Left cardiac atrium (tissue), 4 donors: ENCODE results near the gene TAMALIN. TPM values are rescaled to one million over a fixed set of nuclear protein-coding genes. Genes with fewer than 3 reads are reported as not detected.
A peak's percentile ranks its signal among the peaks of the same experiment; 100 is the strongest.
"Not testable (repeated sequence)": the region's sequence is repeated elsewhere in the genome, so short reads cannot be mapped to it uniquely, and the experiment has no call there.

Experiments used
- ATAC-seq, 2 donors: fragments of 200-7000 bp; cut with Tn5 transposase; one replicate each; pipeline ENCODE4 v1.9.1; 2020; ENCODE audit warnings: mild to moderate bottlenecking in 2 of 2, moderate library complexity in 2 of 2
- DNase-seq: peaks from one replicate; pipeline ENCODE4 v3.0.0-alpha.2; 2020
- intact Hi-C, 2 donors: fragments of 100-400 bp; cut with DNase I; formaldehyde crosslinking; loops; one replicate each; pipeline versions ENCODE4 v1.14.1 to v1.15.1; 2022 to 2023
- total RNA-seq, 2 donors: library from RNA; stranded (reverse); fragmentation: NEBNext Ultra II Directional; extraction: Animal tissue kit (Norgen Biotek cat#: 25700); gene quantifications; one replicate each; pipeline ENCODE4 v1.2.1, GENCODE V29; 2021
- donor health status: DM: no; HTN: yes; CAD: no.
- donor health status: DM: no; HTN: yes; CAD: no; lungs with severe emphysema.
- donor health status: DM: yes; HTN: yes; CAD: no.
- donor health status: Dilated cardiomyopathy.

Gene TAMALIN
- total RNA-seq, 2 donors from 2014 or later = 25.3 to 44.0 TPM

- ATAC-seq, DNase-seq, intact Hi-C loops: not testable (repeated sequence)
These were observed 27.4 kb upstream of the TAMALIN start for GRCh38 chr12:51979306-51979705.

DNA sequence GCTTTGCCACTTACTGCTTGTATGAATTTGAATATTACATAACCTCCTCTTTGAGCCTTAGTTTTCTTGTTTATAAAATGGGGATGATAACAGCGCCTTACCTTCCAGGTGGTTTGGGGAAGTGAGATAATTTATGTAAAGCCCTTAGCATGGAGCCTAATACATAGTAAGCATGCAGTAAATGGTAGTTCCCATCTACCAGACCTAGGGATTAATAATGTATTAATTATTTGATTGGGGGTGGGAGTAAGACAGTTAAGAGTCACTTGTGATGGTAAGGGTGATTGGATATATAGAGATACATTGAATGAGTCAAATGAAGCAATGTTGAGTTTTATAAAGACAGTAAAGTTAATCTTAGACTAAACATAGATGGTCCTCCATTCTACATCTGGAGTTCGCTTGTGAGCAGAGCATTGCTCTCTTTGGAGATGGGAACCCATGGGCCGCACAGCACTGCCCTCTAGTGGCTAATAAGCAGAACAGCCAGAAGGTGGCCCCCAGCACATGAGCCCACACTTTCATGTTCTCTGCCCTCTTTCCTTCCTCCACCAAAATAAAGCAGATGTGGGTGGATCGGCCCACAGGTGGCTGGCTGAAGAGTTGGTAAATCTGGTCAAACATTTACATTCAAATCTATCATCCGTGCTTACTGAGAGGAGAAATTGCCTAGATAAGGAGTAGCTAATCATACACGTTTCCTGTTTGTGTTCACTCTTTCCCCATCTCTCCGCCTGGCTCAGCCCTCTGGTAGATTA is 26.5 kb upstream of the TAMALIN start:
- peak; percentile 82 to 93 for ATAC-seq
- intact Hi-C loops = loop anchor here (1.0 to 5.0 kb wide), 2 partner anchors 83 to 85 kb away; no protein-coding TSS in a partner anchor
- DNase-seq = peak; percentile 66

GRCh38 chr12:51980809-51981127 is 26.0 kb upstream of the TAMALIN start:
- DNase-seq (no peak), ATAC-seq (no peak)
- intact Hi-C loops = loop anchor here (1.0 to 5.0 kb wide), 2 partner anchors 83 to 85 kb away; no protein-coding TSS in a partner anchor

DNA sequence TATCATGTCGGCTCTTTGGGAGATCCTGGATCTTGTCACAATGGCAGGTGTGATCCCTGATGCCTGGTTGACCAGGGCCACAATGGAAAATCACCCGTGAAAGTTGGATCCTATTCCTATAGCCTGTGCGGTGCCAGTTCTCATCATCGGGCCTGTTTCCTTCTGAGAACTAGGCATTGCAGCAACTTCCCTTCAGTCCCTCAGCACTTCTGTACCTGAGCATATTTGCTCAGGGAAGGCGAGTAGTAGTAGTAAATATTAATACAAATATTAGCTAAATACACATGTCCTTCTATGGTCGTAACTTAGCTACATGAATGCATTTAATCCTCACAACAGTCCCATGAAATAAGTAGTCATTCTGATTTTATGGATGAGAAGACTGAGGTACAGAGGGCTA is 22.1 kb upstream of the TAMALIN start:
- DNase-seq (no peak), ATAC-seq (no peak)
- intact Hi-C loops = loop anchor here in 1 of 2 donors (5.0 kb wide), 1 partner anchor 87 kb away; no protein-coding TSS in a partner anchor

- intact Hi-C loops = no loop called here
- ATAC-seq (no peak), DNase-seq (no peak)
These were observed 21.5 kb upstream of the TAMALIN start for GRCh38 chr12:51985154-51985835.

DNA sequence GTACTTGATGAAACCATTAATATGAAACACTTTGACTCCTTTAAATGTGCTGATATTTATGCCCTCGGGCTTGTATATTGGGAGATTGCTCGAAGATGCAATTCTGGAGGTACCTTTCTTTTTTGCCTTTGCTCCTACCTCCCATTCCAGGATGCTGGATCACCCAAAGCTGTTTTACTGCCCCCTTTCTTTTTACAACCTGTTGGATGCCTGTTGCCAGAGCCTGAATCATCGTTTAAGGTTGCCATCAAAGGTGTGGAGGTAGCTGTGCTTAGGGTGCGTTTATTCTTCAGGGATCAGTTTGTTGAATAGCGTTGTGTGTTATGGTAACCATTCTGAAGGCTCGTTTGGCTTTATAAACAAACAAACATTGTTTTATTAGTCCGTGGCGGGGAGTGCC is 19.9 kb upstream of the TAMALIN start:
- DNase-seq (no peak), ATAC-seq (no peak)
- intact Hi-C loops = no loop called here

DNA sequence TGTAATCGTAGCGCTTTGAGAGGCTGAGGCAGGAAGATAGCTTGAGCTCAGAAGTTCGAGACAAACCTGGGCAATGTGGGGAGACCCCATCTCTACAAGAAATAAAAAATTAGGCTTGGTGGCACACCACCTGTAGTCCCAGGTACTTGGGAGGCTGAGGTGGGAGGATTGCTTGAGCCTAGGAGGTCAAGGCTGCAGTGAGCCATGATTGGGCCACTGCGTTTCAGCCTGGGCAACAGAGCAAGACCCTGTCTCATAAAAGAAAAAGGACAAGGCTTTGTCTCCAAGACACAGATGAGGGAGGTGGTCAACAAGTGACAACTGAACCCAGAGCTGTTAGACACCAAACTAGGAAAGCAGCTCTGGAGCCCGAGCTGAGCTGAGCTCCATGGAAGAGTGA is 14.5 kb upstream of the TAMALIN start:
- intact Hi-C loops = no loop called here
- ATAC-seq = no peak
- no peak for DNase-seq

DNA sequence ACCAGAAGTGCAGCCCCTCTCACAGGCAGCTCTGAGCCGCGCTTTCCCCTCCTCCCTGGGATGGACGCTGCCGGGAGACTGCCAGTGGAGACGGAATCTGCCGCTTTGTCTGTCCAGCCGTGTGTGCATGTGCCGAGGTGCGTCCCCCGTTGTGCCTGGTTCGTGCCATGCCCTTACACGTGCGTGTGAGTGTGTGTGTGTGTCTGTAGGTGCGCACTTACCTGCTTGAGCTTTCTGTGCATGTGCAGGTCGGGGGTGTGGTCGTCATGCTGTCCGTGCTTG is 12.3 kb upstream of the TAMALIN start:
- no peak for DNase-seq
- no peak for ATAC-seq
- intact Hi-C loops = no loop called here

DNA sequence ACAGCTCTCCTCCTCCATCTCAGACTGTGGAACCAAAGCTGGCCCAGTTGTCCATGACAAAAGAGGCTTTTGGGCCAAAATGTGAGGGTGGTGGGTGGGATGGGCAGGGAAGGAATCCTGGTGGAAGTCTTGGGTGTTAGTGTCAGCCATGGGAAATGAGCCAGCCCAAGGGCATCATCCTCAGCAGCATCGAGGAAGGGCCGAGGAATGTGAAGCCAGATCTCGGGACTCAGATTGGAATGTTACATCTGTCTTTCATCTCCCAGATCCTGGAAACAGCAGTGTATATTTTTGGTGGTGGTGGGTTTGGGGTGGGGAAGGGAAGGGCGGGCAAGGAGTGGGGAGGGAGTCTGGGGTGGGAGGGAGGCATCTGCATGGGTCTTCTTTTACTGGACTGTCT is 11.8 kb upstream of the TAMALIN start:
- DNase-seq = no peak

GRCh38 chr12:51997136-51997535 is 9.6 kb upstream of the TAMALIN start:
- intact Hi-C loops = no loop called here
- DNase-seq (no peak), ATAC-seq (no peak)

More for the DNA sequence above, 11.8 kb upstream of the TAMALIN start:
- intact Hi-C loops = no loop called here
- no peak for ATAC-seq

GRCh38 chr12:52003016-52003550 is 3.7 kb upstream of the TAMALIN start:
- intact Hi-C loops = loop anchor here in 1 of 2 donors (5.0 to 10.0 kb wide), 2 partner anchors 79 to 122 kb away; no protein-coding TSS in a partner anchor
- no peak for DNase-seq
- no peak for ATAC-seq

GRCh38 chr12:52003591-52003990 is 3.2 kb upstream of the TAMALIN start:
- no peak for DNase-seq
- intact Hi-C loops = loop anchor here in 1 of 2 donors (5.0 to 10.0 kb wide), 2 partner anchors 79 to 121 kb away; no protein-coding TSS in a partner anchor
- ATAC-seq = no peak

DNA sequence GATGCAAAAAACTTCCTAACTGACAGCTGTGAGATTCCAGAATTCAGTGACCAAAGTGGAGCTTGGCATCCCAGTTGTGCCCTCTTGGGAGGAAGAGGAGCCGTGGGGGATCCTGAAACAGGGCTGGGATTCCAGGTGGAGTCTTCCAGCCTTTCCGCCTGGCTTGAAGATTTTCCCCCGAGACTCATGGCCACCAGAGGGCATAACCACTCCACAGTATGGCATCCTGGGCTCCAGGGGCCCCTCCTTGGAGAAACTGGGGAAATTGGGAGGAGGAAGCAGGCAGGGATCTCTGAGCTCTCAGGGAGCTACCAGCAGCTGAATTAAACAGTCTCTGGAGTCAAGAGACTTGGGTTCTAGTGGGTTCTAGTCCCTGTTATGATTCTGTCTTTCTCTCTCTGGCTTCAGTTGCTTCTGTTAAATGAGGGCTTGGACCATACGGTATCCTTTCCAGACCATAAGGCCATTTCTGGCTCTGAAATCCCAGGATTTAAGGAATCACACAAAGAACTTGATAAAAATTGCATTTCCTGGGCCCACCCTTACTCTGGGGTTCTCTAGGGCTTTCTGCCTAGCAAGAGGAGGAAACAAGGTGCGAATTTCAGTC is 2.6 kb upstream of the TAMALIN start:
- intact Hi-C loops = loop anchor here in 1 of 2 donors (5.0 to 10.0 kb wide), 2 partner anchors 78 to 121 kb away; no protein-coding TSS in a partner anchor
- DNase-seq = peak; percentile 68
- ATAC-seq = peak in 1 of 2 donors; percentile 3

GRCh38 chr12:52005218-52005902 is 1.4 kb upstream of the TAMALIN start:
- DNase-seq (no peak), ATAC-seq (no peak)
- intact Hi-C loops = loop anchor here in 1 of 2 donors (10.0 kb wide), 1 partner anchor 119 kb away; no protein-coding TSS in a partner anchor

DNA sequence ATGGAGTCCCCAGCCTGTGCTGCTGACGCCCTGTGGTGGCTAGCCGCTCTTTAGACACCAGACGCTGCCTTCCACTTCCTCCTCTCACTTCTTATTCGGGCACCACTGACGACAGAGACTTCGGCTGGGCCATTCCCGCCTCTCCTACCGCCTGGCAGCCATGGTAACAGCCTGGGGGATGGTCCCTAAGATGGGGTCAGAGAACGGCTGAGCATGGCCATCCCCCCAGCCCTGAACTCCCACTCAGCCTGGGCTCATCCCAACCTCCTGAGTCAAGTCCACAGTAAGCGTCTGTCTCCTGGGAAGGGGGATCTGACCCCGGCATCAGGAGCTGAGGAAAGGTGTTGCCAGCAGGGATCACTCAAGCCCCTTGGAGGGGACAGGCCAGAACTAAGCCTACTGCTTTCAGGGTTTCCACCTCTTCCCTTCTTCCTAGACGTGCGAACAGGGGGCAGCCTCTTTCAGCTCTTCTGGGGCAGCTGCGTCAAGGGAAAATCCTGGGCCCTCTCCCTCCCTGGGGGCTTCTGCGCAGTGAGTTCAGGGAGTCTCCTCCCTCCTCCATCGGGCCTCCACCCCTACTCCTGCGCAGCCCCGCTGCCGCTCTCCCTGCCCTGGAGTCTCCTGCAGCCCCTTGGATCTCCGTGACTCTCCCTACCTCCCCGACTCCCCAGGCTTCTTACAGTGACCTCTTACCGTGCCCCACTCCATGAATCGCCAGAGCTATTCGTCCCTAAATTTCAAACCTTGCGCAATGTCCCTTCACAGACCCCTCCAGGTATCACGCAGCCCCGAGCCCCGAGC is 643 bp upstream of the TAMALIN start:
- DNase-seq (peak; percentile 60), ATAC-seq (peak in 1 of 2 donors; percentile 10)
- intact Hi-C loops = loop anchor here in 1 of 2 donors (10.0 kb wide), 1 partner anchor 119 kb away; no protein-coding TSS in a partner anchor

GRCh38 chr12:52007158-52007921 is 594 bp downstream of the TAMALIN start:
- intact Hi-C loops = loop anchor here in 1 of 2 donors (10.0 kb wide), 1 partner anchor 117 kb away; no protein-coding TSS in a partner anchor
- peak; percentile 29 to 35 for ATAC-seq
- peak; percentile 83 for DNase-seq

DNA sequence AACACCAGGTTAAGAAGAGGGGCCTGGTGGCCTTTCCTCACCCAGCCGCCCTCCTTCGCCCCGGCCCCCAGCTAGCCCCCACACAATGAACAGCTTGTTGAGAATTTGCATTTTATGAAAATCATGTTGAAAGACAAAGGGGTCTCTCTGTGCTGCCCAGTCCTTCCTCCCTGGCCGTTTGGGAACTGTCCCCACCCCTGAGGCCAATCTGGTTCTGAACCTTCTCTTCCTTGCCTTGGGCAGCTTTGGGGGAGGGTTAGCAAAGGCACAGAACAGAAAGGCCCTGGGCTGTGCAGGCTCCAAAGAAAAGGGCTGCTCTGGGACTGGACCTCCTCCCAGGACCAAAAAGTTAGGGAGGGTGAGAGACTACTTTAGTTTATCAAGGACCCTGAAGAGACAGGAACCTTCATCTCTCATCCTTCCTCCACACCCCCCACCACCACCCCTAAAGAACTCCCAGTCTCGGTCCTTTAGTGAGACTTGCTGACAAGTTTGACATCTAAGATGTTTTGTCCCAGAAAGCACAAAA is 1.3 kb downstream of the TAMALIN start:
- intact Hi-C loops = loop anchor here in 1 of 2 donors (10.0 kb wide), 1 partner anchor 117 kb away; no protein-coding TSS in a partner anchor
- no peak for ATAC-seq
- DNase-seq = no peak
